ENCODE data around the gene IL11.

IL11 gene

GRCh38 chr19:55391191-55391670 lies 21.0 kb upstream of the IL11 start:
- no peak for DNase-seq (ENCODE audit: low spot score)

- DNase-seq (ENCODE audit: low spot score) = no peak
Measured at GRCh38 chr19:55390461-55390880, 20.2 kb upstream of the IL11 start.

- DNase-seq (ENCODE audit: low spot score) = no peak
Measured at GRCh38 chr19:55389386-55390317, 19.4 kb upstream of the IL11 start.

GRCh38 chr19:55387736-55388497 lies 17.7 kb upstream of the IL11 start:
- no peak for DNase-seq (ENCODE audit: low spot score)

GRCh38 chr19:55386493-55386971 lies 16.3 kb upstream of the IL11 start:
- no peak for DNase-seq (ENCODE audit: low spot score)

GRCh38 chr19:55385724-55386492 lies 15.6 kb upstream of the IL11 start, which contains the start of gene RPL28:
Gene RPL28, plus strand, starts transcription at chr19:55385932. Its CDS starts 426 bp downstream, at chr19:55386358.
- DNase-seq (ENCODE audit: low spot score) = peak; percentile 97

GRCh38 chr19:55384920-55385723 lies 14.9 kb upstream of the IL11 start:
- DNase-seq (ENCODE audit: low spot score) = peak; percentile 95

- DNase-seq (ENCODE audit: low spot score) = no peak
Measured at GRCh38 chr19:55384131-55384919, 14.1 kb upstream of the IL11 start, which contains the start of gene TMEM238. Gene TMEM238, minus strand, starts transcription at chr19:55384292. Its CDS starts 33 bp downstream, at chr19:55384259.

- peak; percentile 89 for DNase-seq (ENCODE audit: low spot score)
Measured at GRCh38 chr19:55383279-55384130, 13.2 kb upstream of the IL11 start.

- DNase-seq (ENCODE audit: low spot score) = no peak
Measured at GRCh38 chr19:55382522-55383054, 12.3 kb upstream of the IL11 start.

GRCh38 chr19:55382013-55382412 lies 11.8 kb upstream of the IL11 start:
- no peak for DNase-seq (ENCODE audit: low spot score)

- no peak for DNase-seq (ENCODE audit: low spot score)
Measured at GRCh38 chr19:55379174-55379573, 8.9 kb upstream of the IL11 start.

- no peak for DNase-seq (ENCODE audit: low spot score)
Measured at GRCh38 chr19:55377356-55378131, 7.3 kb upstream of the IL11 start.

- DNase-seq (ENCODE audit: low spot score) = no peak
Measured at GRCh38 chr19:55376241-55376933, 6.1 kb upstream of the IL11 start, which contains the start of gene TMEM190. Gene TMEM190, plus strand, starts transcription at chr19:55376826. Its CDS starts 28 bp downstream, at chr19:55376854.

- DNase-seq (ENCODE audit: low spot score) = peak; percentile 76
Measured at GRCh38 chr19:55373993-55374757, 3.9 kb upstream of the IL11 start.

GRCh38 chr19:55373306-55373992 lies 3.2 kb upstream of the IL11 start:
- DNase-seq (ENCODE audit: low spot score) = no peak
